Activated CD4-positive, alpha-beta T cell treated with anti-CD3 and anti-CD28 coated beads for 36 hours (primary cell): Measurements from ENCODE around the gene TBL1XR1. TPM values are rescaled to one million over a fixed set of nuclear protein-coding genes. Genes with fewer than 3 reads are reported as not detected.

Source experiments
- ATAC-seq: fragments of 200-7000 bp; cut with Tn5 transposase; one replicate; pipeline ENCODE4 v1.10.0; 2021; ENCODE audit warnings: mild to moderate bottlenecking, moderate library complexity
- CTCF ChIA-PET: fragments of 350-600 bp; sonication (Branson Sonifier 250); formaldehyde crosslinking; loops from one replicate; lab custom pipeline; 2021; ENCODE audit warnings: antibody characterized with exemption; lab: Charles Lee
- POLR2A ChIA-PET: fragments of 350-600 bp; sonication (Branson Sonifier 250); formaldehyde crosslinking; loops from one replicate; lab custom pipeline; 2021; ENCODE audit warnings: antibody characterized with exemption, inconsistent platforms; lab: Charles Lee
- DNase-seq: peaks from one replicate; pipeline ENCODE4 v3.0.0-alpha.2; 2020
- H3K27ac Mint-ChIP-seq: one replicate; pipeline ENCODE4 v1.8.0; 2021; ENCODE audit warnings: mixed read lengths
- H3K27me3 Mint-ChIP-seq: one replicate; pipeline ENCODE4 v1.8.0; 2021; ENCODE audit warnings: mixed read lengths
- H3K36me3 Mint-ChIP-seq: one replicate; pipeline ENCODE4 v1.8.0; 2021; ENCODE audit warnings: low read depth, mixed read lengths
- H3K4me1 Mint-ChIP-seq: one replicate; pipeline ENCODE4 v1.8.0; 2021; ENCODE audit warnings: mixed read lengths
- H3K4me3 Mint-ChIP-seq: one replicate; pipeline ENCODE4 v1.8.0; 2021; ENCODE audit warnings: mild to moderate bottlenecking, moderate library complexity, mixed read lengths
- H3K9me3 Mint-ChIP-seq: one replicate; pipeline ENCODE4 v1.8.0; 2021; ENCODE audit warnings: low read depth, mixed read lengths
- intact Hi-C, 2 experiments: fragments of 100-400 bp; cut with DNase I in 1 of 2; cut with micrococcal nuclease in 1 of 2; formaldehyde crosslinking; loops; one replicate each; pipeline versions ENCODE4 v1.14.2 to v1.15.1; 2022 to 2024; cut with DNase I, micrococcal nuclease
- total RNA-seq, 2 experiments: library from RNA; stranded (reverse); gene quantifications; one replicate each; pipeline ENCODE4 v1.2.3, GENCODE V29; 2021

Gene TBL1XR1
- total RNA-seq, 2 experiments from 2014 or later = 164 to 226 TPM

DNA sequence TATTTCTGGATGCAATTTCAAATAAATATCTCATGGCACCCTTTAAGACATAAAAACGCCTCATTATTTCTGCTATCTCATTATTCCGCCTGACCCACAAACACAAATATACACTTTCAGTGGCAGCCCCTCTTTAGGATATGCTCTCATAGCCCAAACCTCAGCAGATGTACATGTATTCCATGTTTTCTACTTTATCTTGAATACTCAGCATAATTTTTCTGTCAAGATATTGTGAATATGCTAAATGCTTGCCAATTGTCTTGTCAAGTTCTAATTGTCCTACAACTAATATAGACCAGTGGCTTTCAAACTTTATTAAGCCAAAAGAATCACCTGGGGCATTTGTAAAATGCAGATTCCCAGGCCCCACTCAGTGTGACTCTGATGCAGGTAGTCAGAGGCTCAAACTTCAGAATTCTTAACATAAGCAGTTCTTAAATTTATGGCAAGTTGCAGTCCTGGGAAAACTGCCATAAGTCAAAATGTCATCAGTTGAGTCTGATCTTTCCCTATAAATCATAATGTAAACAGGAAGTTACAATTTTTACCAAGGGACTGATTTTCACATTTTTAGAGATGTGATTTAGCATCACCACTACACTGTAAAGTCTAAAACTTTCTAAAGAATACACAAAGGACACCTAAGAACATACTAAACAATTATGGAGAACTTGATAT, 135.1 kb downstream of the TBL1XR1 start:
- H3K27ac Mint-ChIP-seq = peak overlapping the region; percentile 12
- ChIA-PET POLR2A (interaction anchor here (0.6 kb wide), 1 partner anchor 9 kb away, joined by 6 read pairs; no protein-coding TSS in a partner anchor), CTCF (no interaction called here)
- H3K4me1 Mint-ChIP-seq = peaks cover 50% of the 10 kb centered on the region
- no peaks in the 10 kb centered on the region for H3K9me3 Mint-ChIP-seq
- peaks cover 24% of the 10 kb centered on the region for H3K36me3 Mint-ChIP-seq
- H3K27me3 Mint-ChIP-seq = no peaks in the 10 kb centered on the region
- DNase-seq (no peak), ATAC-seq (no peak)
- intact Hi-C loops = loop anchor here in 1 of 2 experiments (5.0 kb wide), 1 partner anchor 45 kb away; no protein-coding TSS in a partner anchor
- H3K4me3 Mint-ChIP-seq = no peak overlapping the region

DNA sequence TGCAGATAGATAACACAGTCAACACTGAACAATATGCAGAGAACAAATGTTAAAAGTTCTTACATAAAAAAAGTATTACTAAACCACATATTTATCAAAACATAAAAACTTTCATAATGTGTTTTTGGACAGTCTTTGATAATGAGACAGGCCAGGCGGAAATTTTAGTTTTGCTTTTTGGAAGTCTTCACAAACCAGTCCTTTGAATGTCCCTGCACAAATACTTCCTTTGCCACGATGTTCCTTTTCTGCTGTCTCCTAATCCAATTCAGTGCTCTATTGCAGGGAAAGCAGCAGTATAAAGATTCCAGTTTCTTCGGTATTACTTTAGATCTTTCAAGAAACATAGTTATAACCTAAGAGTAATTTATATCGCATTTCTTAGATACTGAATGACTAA, 135.9 kb downstream of the TBL1XR1 start:
- intact Hi-C loops = loop anchor here in 1 of 2 experiments (5.0 kb wide), 1 partner anchor 46 kb away; no protein-coding TSS in a partner anchor
- Mint-ChIP-seq H3K27ac (no peak overlapping the region), H3K36me3 (peaks cover 24% of the 10 kb centered on the region), H3K4me1 (peaks cover 47% of the 10 kb centered on the region), H3K9me3 (no peaks in the 10 kb centered on the region), H3K27me3 (no peaks in the 10 kb centered on the region), H3K4me3 (no peak overlapping the region)
- ATAC-seq = no peak
- no peak for DNase-seq
- ChIA-PET CTCF (no interaction called here), POLR2A (no interaction called here)

DNA sequence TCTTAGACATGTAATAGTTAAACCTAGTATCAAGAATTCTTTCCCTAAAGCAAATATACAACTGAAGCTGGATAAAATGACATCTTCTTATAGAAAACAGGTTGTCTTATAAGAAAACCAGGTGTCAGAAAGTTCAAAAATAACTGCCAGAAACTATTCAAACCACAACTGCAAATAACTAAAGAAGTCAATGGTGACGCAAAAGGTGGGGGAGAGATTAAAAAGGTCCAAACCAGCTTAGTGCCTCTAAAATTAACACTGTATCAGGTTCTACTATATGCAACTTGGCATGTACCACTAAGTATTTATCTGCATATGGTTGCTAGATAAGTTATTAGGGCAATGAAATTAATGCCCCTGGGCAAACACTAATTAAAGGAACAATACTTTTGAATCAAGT, 136.8 kb downstream of the TBL1XR1 start:
- POLR2A ChIA-PET = no interaction called here
- peaks cover 43% of the 10 kb centered on the region for H3K4me1 Mint-ChIP-seq
- H3K27me3 Mint-ChIP-seq = no peaks in the 10 kb centered on the region
- H3K36me3 Mint-ChIP-seq = peaks cover 24% of the 10 kb centered on the region
- CTCF ChIA-PET = interaction anchor here (0.7 to 1.9 kb wide), 2 partner anchors 10 to 146 kb away, joined by 3 to 4 read pairs; no protein-coding TSS in a partner anchor
- H3K9me3 Mint-ChIP-seq = no peaks in the 10 kb centered on the region
- no peak overlapping the region for H3K4me3 Mint-ChIP-seq
- intact Hi-C loops = loop anchor here in 1 of 2 experiments (5.0 kb wide), 1 partner anchor 47 kb away; no protein-coding TSS in a partner anchor
- no peak for DNase-seq
- ATAC-seq = no peak
- H3K27ac Mint-ChIP-seq = no peak overlapping the region

DNA sequence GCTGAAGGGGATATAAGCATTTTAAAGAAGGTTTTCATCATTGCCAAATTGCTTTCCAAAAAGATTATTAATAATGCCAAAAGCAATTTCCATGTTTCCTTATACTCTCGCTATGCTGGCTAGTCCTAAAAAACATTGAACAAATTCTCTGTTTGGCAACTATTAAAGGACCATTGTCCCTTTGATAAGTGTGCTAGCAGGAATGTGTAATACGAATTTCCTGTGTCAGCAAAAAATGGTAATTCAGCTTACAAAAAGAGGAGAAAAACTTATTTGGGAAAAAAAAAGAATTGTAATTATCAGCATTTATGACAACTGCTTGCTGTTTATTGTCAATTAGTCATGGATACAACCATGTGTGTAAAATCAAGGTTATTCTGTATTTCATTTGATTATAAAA, 138.6 kb downstream of the TBL1XR1 start:
- intact Hi-C loops = loop anchor here (5.0 to 10.0 kb wide), 6 partner anchors 64 to 1096 kb away; no protein-coding TSS in a partner anchor
- CTCF ChIA-PET = interaction anchor here (0.8 to 1.9 kb wide), 11 partner anchors 8 to 303 kb away, joined by 3 to 4 read pairs (median 3); no protein-coding TSS in a partner anchor
- DNase-seq (no peak), ATAC-seq (no peak)
- Mint-ChIP-seq H3K4me1 (peaks cover 43% of the 10 kb centered on the region), H3K27ac (peak overlapping the region; percentile 7), H3K27me3 (no peaks in the 10 kb centered on the region), H3K9me3 (no peaks in the 10 kb centered on the region), H3K36me3 (peaks cover 19% of the 10 kb centered on the region), H3K4me3 (no peak overlapping the region)
- POLR2A ChIA-PET = interaction anchor here (0.5 to 0.6 kb wide), 2 partner anchors 105 to 125 kb away, joined by 3 to 7 read pairs; no protein-coding TSS in a partner anchor

DNA sequence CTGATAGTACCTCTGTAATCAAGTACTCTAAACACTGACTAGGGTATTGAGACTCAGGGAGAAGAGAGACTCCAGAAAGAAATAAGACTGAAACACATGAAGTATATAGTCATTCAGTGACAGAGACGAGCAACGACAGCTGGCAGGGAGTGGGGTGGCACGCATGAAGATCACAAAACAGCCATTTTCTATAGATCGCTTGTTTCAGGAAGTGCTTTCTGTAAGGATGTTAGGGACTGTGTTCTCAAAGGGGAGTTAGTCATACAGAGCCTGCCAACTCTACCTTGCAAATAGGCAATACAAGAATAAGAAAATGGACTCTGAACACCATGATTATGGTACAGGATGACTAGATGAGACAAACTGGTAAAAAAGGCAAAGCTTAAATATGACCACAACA, 139.5 kb downstream of the TBL1XR1 start:
- peak; percentile 97 for ATAC-seq
- ChIA-PET POLR2A (interaction anchor here (0.5 to 0.6 kb wide), 3 partner anchors 106 to 126 kb away, joined by 3 to 7 read pairs (median 6); no protein-coding TSS in a partner anchor), CTCF (interaction anchor here (0.5 to 1.7 kb wide), 9 partner anchors 9 to 304 kb away, joined by 3 to 4 read pairs (median 3); no protein-coding TSS in a partner anchor)
- Mint-ChIP-seq H3K4me3 (no peak overlapping the region), H3K4me1 (peaks cover 37% of the 10 kb centered on the region), H3K27ac (no peak overlapping the region), H3K27me3 (no peaks in the 10 kb centered on the region), H3K9me3 (no peaks in the 10 kb centered on the region), H3K36me3 (peaks cover 15% of the 10 kb centered on the region)
- DNase-seq = peak; percentile 82
- intact Hi-C loops = loop anchor here (1.0 to 10.0 kb wide), 10 partner anchors 65 to 1097 kb away; no protein-coding TSS in a partner anchor

DNA sequence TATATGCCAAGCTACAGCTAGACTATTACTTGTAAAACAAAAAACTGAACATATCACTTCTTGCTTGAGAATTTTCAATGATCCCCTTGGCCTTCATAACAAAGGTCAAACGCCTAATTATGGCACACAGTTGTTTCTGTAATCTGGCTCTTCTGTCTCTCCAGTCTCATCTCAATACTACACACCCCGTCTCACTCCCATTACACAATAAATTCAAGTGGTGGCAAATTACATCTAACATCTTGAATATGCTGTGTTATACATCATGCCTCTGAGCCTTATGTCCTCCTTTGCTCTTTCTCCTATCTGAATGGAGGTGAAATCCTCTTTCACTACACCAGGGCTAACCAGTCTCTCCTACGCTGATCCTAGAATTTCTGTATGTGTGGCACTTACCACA, 140.4 kb downstream of the TBL1XR1 start:
- Mint-ChIP-seq H3K27me3 (no peaks in the 10 kb centered on the region), H3K4me1 (peaks cover 32% of the 10 kb centered on the region), H3K27ac (no peak overlapping the region), H3K36me3 (peaks cover 13% of the 10 kb centered on the region), H3K4me3 (no peak overlapping the region), H3K9me3 (no peaks in the 10 kb centered on the region)
- ChIA-PET POLR2A (no interaction called here), CTCF (no interaction called here)
- no peak for DNase-seq
- ATAC-seq = no peak
- intact Hi-C loops = loop anchor here (1.0 to 10.0 kb wide), 10 partner anchors 65 to 1098 kb away; no protein-coding TSS in a partner anchor

DNA sequence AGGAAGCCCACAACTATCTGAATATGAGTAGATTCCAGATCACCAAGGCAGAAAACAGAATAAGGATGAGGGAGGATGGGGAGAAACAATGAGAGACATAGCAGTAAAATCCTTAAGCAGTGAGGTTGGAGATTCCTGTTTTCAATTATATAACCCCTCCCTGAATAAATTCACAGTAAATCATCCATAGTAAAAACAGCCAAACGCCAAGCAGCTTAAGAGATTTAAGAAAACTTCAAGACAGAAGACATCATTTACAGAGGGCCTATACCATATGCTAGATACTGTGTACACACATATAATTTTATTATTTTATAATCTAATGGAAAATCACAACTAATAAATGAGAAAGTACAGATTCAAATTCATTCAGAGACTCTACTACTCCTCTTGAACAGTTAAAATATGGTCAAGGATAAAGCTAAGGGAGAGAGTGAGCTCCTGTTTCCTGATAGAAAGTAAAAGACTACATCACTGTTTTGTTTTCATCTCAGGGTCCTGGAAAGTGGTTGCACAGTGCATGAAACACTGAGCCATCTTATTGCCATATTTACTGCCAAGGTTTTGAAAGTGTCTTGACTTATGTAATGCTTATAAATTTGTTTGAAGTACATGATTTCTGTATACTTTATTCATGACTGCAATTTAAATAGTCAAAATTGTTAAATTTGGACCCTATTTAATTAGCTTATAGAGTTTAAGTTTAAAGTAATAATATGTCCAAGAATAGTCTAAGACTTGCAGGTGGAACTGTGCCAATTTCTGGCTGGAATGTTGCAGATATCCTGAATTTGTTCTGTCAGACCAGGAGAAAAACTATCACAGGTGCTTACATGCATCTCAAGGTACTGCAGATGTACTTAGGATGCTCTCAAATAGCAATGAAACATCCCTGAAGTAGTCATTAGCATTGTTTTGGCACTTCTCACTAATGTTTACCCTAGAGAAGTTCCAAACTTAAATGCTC, 141.4 kb downstream of the TBL1XR1 start:
- Mint-ChIP-seq H3K4me1 (peaks cover 25% of the 10 kb centered on the region), H3K9me3 (no peaks in the 10 kb centered on the region), H3K36me3 (peaks cover 8% of the 10 kb centered on the region), H3K27ac (peak overlapping the region; percentile 0), H3K27me3 (no peaks in the 10 kb centered on the region), H3K4me3 (no peak overlapping the region)
- ChIA-PET POLR2A (interaction anchor here (1.0 kb wide), 1 partner anchor 142 kb away, joined by 3 read pairs; the partner anchor contains the start of gene TBL1XR1), CTCF (interaction anchor here (1.0 to 1.2 kb wide), 2 partner anchors 304 to 1310 kb away, joined by 3 read pairs; no protein-coding TSS in a partner anchor)
- DNase-seq (no peak), ATAC-seq (no peak)
- intact Hi-C loops = loop anchor here (1.0 to 10.0 kb wide), 10 partner anchors 66 to 1099 kb away; no protein-coding TSS in a partner anchor

DNA sequence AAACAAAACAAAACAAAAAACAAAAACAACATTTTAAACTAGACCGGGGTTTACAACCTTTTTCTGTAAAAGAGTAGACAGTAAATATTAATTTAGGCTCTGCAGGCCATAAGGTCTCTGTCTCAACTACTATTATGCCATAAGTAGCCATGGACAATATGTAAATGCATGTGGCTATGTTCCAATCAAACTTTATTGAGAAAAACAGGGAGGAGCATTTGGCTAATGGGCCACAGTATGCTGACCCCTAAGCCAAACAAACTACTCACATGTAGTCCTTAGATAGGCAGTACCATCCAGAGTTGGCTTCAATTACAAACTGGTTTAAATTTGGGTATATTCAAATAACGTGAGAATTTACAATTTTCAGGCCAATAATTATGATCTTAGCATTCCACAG, 144.2 kb downstream of the TBL1XR1 start:
- no peak overlapping the region for H3K27ac Mint-ChIP-seq
- no peaks in the 10 kb centered on the region for H3K9me3 Mint-ChIP-seq
- intact Hi-C loops = loop anchor here (5.0 to 10.0 kb wide), 4 partner anchors 542 to 1102 kb away; no protein-coding TSS in a partner anchor
- ATAC-seq (no peak), DNase-seq (no peak)
- H3K27me3 Mint-ChIP-seq = no peaks in the 10 kb centered on the region
- peaks cover 13% of the 10 kb centered on the region for H3K4me1 Mint-ChIP-seq
- ChIA-PET POLR2A (no interaction called here), CTCF (interaction anchor here (0.5 to 1.4 kb wide), 8 partner anchors 10 to 293 kb away, joined by 3 to 5 read pairs (median 3); no protein-coding TSS in a partner anchor)
- H3K36me3 Mint-ChIP-seq = peaks cover 22% of the 10 kb centered on the region
- H3K4me3 Mint-ChIP-seq = no peak overlapping the region

DNA sequence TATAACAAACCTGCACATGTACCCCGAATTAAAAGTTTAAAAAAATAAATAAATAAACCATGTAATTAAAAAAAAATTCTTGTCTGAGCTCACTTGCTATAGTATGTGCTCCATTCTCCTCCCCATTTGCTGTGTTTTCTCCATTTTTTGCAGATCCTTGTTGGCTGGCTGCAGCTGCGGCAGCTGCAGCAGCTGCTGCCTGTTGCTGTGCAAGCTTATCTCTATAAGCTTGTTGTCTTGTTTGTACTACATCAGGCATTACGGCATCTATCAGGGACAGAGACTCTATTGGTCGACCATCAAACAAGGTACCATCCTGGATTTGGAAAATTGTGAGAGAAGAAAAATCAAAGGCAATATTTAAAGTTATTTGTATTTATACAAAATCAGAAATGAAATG, 145.9 kb downstream of the TBL1XR1 start:
- intact Hi-C loops = loop anchor here (2.0 to 10.0 kb wide), 7 partner anchors 307 to 1103 kb away; no protein-coding TSS in a partner anchor
- CTCF ChIA-PET = interaction anchor here (0.7 to 1.8 kb wide), 22 partner anchors 8 to 1334 kb away, joined by 3 to 7 read pairs (median 3); no protein-coding TSS in a partner anchor
- DNase-seq = no peak
- no peak for ATAC-seq
- Mint-ChIP-seq H3K9me3 (no peaks in the 10 kb centered on the region), H3K36me3 (peaks cover 29% of the 10 kb centered on the region), H3K4me1 (peaks cover 13% of the 10 kb centered on the region), H3K27me3 (no peaks in the 10 kb centered on the region), H3K4me3 (no peak overlapping the region), H3K27ac (no peak overlapping the region)
- POLR2A ChIA-PET = no interaction called here

DNA sequence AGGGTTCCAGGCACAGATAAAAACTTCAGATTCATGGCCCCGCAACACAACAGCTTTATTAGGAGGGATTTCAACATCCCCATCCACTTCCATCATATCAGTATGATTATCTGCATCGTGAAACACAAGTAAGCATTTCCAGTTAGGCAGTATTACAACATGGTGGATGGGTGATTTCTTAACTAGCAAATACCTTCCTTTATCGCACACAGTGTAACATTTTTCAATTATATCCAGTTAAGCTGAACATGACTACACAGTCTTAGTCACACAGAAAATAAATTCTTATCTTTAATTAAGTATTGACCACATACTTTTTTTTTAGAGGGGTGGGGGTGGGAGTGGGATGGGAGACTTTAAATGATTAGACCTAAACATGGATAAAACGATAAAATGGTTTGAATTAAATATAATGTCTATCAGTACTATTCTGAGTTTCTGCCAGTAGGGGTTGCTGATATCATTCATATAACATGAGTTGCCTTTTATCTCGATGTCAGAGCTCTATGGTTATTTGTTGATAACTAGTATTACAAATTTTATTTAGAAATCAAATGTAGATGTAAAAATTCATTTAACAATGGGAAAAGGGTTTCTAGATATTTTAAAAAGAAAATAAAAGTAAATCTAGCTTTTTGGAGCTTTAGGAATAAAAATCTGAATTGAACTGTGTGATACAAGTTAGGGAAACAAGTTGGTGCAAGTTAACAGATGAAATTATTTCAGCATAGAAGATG, 146.6 kb downstream of the TBL1XR1 start:
- intact Hi-C loops = loop anchor here (1.0 to 10.0 kb wide), 8 partner anchors 308 to 1104 kb away; no protein-coding TSS in a partner anchor
- DNase-seq (no peak), ATAC-seq (peak; percentile 60)
- peak overlapping the region; percentile 31 for H3K27ac Mint-ChIP-seq
- H3K4me3 Mint-ChIP-seq = no peak overlapping the region
- peaks cover 36% of the 10 kb centered on the region for H3K36me3 Mint-ChIP-seq
- ChIA-PET CTCF (interaction anchor here (0.7 to 1.8 kb wide), 21 partner anchors 9 to 1335 kb away, joined by 3 to 7 read pairs (median 3); no protein-coding TSS in a partner anchor), POLR2A (no interaction called here)
- H3K9me3 Mint-ChIP-seq = no peaks in the 10 kb centered on the region
- no peaks in the 10 kb centered on the region for H3K27me3 Mint-ChIP-seq
- peaks cover 12% of the 10 kb centered on the region for H3K4me1 Mint-ChIP-seq
